Measurements from ENCODE around the gene AUTS2. TPM values are rescaled to one million over a fixed set of nuclear protein-coding genes. Genes with fewer than 3 reads are reported as not detected.

The AUTS2 gene
- total RNA-seq, 1 experiment from 2014 or later: 50.0 TPM

DNA sequence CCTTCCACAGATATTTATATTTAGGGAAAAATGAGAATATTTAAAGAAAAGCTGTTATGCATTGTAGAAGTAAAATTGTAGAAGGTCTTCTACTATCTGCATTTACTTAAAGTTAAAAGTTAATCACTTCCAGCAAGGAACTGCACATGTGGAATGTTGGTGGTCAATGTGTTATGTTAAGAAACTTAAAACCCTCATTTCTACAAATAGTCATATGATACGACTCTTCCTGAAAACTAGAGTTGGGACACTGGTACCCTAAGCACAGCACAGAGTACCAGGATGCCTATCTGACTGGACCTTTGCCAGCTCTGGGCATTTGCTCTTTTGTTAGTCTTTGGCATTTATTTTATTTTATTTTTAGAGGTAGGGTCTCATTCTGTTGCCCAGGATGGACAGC lies 1009.5 kb downstream of the AUTS2 start:
- Mint-ChIP-seq H3K4me1 (no peaks in the 10 kb centered on the region), H3K27ac (no peak overlapping the region), H3K27me3 (ENCODE audit: low read depth) (no peaks in the 10 kb centered on the region), H3K9me3 (no peaks in the 10 kb centered on the region), H3K36me3 (peaks cover 3% of the 10 kb centered on the region), H3K4me3 (no peak overlapping the region)
- ATAC-seq (no peak), DNase-seq (ENCODE audit: low spot score) (no peak)
- POLR2A ChIA-PET: no interaction called here
- CTCF ChIA-PET: no interaction called here
- TF ChIP-seq NR3C1 (CRISPR knock-in tag; conservative IDR thresholded peaks at IDR 0.05; ENCODE audit: low read depth) (no peak), ZNF396 (CRISPR knock-in tag; IDR thresholded peaks at IDR 0.05; ENCODE audit: borderline replicate concordance) (no peak), NFE2L1 (CRISPR knock-in tag; IDR thresholded peaks at IDR 0.05) (no peak), MXD4 (CRISPR knock-in tag; IDR thresholded peaks at IDR 0.05; ENCODE audit: borderline replicate concordance) (no peak), ZNF423 (CRISPR knock-in tag; IDR thresholded peaks at IDR 0.05) (no peak), SMAD3 (CRISPR knock-in tag; IDR thresholded peaks at IDR 0.05; ENCODE audit: borderline replicate concordance) (no peak), JUN (CRISPR knock-in tag; IDR thresholded peaks at IDR 0.05) (no peak), NFATC4 (CRISPR knock-in tag; IDR thresholded peaks at IDR 0.05) (no peak)
- TF ChIP-seq, protein P1, sequence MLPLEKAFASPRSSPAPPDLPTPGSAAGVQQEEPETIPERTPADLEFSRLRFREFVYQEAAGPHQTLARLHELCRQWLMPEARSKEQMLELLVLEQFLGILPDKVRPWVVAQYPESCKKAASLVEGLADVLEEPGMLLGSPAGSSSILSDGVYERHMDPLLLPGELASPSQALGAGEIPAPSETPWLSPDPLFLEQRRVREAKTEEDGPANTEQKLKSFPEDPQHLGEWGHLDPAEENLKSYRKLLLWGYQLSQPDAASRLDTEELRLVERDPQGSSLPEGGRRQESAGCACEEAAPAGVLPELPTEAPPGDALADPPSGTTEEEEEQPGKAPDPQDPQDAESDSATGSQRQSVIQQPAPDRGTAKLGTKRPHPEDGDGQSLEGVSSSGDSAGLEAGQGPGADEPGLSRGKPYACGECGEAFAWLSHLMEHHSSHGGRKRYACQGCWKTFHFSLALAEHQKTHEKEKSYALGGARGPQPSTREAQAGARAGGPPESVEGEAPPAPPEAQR (CRISPR knock-in tag; IDR thresholded peaks at IDR 0.05): no peak
- TF ChIP-seq, protein P2, sequence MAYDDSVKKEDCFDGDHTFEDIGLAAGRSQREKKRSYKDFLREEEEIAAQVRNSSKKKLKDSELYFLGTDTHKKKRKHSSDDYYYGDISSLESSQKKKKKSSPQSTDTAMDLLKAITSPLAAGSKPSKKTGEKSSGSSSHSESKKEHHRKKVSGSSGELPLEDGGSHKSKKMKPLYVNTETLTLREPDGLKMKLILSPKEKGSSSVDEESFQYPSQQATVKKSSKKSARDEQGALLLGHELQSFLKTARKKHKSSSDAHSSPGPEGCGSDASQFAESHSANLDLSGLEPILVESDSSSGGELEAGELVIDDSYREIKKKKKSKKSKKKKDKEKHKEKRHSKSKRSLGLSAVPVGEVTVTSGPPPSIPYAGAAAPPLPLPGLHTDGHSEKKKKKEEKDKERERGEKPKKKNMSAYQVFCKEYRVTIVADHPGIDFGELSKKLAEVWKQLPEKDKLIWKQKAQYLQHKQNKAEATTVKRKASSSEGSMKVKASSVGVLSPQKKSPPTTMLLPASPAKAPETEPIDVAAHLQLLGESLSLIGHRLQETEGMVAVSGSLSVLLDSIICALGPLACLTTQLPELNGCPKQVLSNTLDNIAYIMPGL (CRISPR knock-in tag; IDR thresholded peaks at IDR 0.05): no peak
- TF ChIP-seq, protein P3, sequence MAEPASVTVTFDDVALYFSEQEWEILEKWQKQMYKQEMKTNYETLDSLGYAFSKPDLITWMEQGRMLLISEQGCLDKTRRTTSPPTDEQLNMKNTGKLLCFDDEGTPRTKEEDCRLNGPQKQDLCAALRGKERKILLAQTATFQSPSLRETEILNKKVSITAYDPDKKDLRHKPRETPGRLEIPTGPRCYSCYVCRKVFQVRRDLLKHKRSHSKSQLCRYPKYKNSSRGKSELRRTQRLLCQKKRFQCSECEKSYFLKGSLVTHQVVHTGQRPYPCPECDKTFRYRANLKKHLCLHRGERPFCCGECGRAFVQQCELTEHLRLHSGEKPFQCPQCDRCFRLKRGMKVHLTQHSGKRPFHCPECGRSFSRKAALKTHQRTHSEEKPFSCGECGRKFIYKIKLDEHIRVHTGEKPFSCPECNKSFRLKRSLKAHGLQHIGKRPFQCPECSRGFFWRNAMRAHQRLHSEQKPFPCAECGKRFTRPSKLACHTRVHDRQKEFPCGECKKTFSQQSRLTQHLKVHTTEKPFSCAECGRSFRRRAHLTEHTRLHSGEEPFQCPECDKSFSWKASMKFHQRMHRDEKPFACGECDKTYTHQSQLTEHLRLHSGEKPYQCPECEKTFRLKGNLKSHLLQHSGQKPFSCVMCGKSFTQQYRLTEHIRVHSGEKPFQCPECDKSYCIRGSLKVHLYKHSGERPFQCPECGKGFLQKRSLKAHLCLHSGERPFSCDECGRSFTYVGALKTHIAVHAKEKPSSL (CRISPR knock-in tag; conservative IDR thresholded peaks at IDR 0.05): no peak
- TF ChIP-seq, protein P4, sequence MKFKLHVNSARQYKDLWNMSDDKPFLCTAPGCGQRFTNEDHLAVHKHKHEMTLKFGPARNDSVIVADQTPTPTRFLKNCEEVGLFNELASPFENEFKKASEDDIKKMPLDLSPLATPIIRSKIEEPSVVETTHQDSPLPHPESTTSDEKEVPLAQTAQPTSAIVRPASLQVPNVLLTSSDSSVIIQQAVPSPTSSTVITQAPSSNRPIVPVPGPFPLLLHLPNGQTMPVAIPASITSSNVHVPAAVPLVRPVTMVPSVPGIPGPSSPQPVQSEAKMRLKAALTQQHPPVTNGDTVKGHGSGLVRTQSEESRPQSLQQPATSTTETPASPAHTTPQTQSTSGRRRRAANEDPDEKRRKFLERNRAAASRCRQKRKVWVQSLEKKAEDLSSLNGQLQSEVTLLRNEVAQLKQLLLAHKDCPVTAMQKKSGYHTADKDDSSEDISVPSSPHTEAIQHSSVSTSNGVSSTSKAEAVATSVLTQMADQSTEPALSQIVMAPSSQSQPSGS (CRISPR knock-in tag; IDR thresholded peaks at IDR 0.05; ENCODE audit: borderline replicate concordance, low read depth): no peak

DNA sequence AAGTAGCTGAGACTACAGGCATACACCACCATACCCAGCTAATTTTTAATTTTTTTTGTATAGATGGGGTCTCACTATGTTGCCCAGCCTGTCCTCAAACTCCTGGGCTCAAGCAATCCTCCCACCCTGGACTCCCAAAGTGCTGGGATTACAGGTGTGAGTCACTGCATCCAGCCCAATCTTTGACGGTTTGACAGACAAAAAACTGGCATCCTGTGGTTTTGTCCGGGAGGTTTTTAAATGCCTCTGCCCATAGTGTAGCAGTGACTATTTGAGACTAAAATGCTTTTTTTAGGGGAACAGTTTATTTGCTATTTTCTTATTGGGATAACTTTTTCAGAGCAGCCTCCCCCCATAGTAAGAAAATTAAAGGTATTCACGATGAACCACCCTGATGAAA lies 1010.0 kb downstream of the AUTS2 start:
- POLR2A ChIA-PET: no interaction called here
- CTCF ChIA-PET: no interaction called here
- no peak overlapping the region for H3K27ac Mint-ChIP-seq
- H3K4me1 Mint-ChIP-seq: peaks cover 2% of the 10 kb centered on the region
- no peak for ATAC-seq
- H3K9me3 Mint-ChIP-seq: no peaks in the 10 kb centered on the region
- H3K27me3 Mint-ChIP-seq (ENCODE audit: low read depth): no peaks in the 10 kb centered on the region
- TF ChIP-seq TEAD1 (CRISPR knock-in tag; IDR thresholded peaks at IDR 0.05): no peak
- TF ChIP-seq, protein P5, sequence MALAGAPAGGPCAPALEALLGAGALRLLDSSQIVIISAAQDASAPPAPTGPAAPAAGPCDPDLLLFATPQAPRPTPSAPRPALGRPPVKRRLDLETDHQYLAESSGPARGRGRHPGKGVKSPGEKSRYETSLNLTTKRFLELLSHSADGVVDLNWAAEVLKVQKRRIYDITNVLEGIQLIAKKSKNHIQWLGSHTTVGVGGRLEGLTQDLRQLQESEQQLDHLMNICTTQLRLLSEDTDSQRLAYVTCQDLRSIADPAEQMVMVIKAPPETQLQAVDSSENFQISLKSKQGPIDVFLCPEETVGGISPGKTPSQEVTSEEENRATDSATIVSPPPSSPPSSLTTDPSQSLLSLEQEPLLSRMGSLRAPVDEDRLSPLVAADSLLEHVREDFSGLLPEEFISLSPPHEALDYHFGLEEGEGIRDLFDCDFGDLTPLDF (CRISPR knock-in tag; IDR thresholded peaks at IDR 0.05): no peak
- no peak for DNase-seq (ENCODE audit: low spot score)
- H3K4me3 Mint-ChIP-seq: no peak overlapping the region
- peaks cover 3% of the 10 kb centered on the region for H3K36me3 Mint-ChIP-seq

DNA sequence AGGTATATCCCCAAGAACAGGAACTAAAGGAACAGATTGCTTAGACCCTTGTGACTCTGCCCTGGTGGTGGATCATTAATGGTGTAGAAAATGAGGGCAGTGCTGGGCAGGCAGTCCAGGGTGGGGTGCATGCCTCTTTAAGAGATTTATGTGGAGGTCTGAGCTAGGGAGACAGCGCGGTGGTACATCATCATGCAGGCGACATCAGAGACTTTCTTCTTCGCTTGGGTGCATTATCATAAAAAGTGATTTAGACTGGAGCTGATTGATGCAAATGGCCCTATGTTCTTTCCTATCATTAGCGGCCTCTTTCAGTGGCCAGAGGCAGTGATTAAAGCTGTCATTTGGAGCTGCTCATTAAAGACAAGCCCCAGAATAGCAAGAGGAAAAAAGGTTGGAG lies 1014.5 kb downstream of the AUTS2 start:
- H3K27me3 Mint-ChIP-seq (ENCODE audit: low read depth): peaks cover 2% of the 10 kb centered on the region; the same call in 1 of the 2 replicates
- DNase-seq (ENCODE audit: low spot score) (no peak), ATAC-seq (no peak)
- CTCF ChIA-PET: no interaction called here
- POLR2A ChIA-PET: no interaction called here
- no peak overlapping the region for H3K27ac Mint-ChIP-seq
- H3K4me1 Mint-ChIP-seq: peaks cover 16% of the 10 kb centered on the region
- H3K4me3 Mint-ChIP-seq: no peak overlapping the region
- no peaks in the 10 kb centered on the region for H3K36me3 Mint-ChIP-seq
- 0 out of 2 replicates have a peak, but pooled peaks cover 3% of the 10 kb centered on the region for H3K9me3 Mint-ChIP-seq
- TF ChIP-seq TEAD1 (CRISPR knock-in tag; IDR thresholded peaks at IDR 0.05) (no peak), CREM (CRISPR knock-in tag; IDR thresholded peaks at IDR 0.05) (no peak), EMX1 (CRISPR knock-in tag; IDR thresholded peaks at IDR 0.05) (no peak), PRRX2 (CRISPR knock-in tag; IDR thresholded peaks at IDR 0.05) (no peak), NFATC4 (CRISPR knock-in tag; IDR thresholded peaks at IDR 0.05) (no peak), RORB (CRISPR knock-in tag; IDR thresholded peaks at IDR 0.05) (no peak), ZNF423 (CRISPR knock-in tag; IDR thresholded peaks at IDR 0.05) (no peak), KAT7 (CRISPR knock-in tag; IDR thresholded peaks at IDR 0.05; ENCODE audit: borderline replicate concordance) (no peak), ZNF138 (CRISPR knock-in tag; conservative IDR thresholded peaks at IDR 0.05) (no peak)
- TF ChIP-seq, protein P3 (CRISPR knock-in tag; conservative IDR thresholded peaks at IDR 0.05): no peak
- TF ChIP-seq, protein P6, sequence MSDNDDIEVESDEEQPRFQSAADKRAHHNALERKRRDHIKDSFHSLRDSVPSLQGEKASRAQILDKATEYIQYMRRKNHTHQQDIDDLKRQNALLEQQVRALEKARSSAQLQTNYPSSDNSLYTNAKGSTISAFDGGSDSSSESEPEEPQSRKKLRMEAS (CRISPR knock-in tag; IDR thresholded peaks at IDR 0.05): no peak
- TF ChIP-seq, protein P7, sequence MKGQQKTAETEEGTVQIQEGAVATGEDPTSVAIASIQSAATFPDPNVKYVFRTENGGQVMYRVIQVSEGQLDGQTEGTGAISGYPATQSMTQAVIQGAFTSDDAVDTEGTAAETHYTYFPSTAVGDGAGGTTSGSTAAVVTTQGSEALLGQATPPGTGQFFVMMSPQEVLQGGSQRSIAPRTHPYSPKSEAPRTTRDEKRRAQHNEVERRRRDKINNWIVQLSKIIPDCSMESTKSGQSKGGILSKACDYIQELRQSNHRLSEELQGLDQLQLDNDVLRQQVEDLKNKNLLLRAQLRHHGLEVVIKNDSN (CRISPR knock-in tag; IDR thresholded peaks at IDR 0.05): no peak
